Measurements from ENCODE around the gene XCR1.

- no peak for TF ChIP-seq CTCF (IDR thresholded peaks at IDR 0.05)
- TF ChIP-seq POLR2A (IDR thresholded peaks at IDR 0.05), result no peak
Observed at GRCh38 chr3:46001178-46001577, 26.1 kb downstream of the XCR1 start.
